Measurements from ENCODE around the gene RRP15. TPM values are rescaled to one million over a fixed set of nuclear protein-coding genes. Genes with fewer than 3 reads are reported as not detected.

RRP15 gene
- total RNA-seq, 1 experiment from 2014 or later, result 36.0 TPM

- Mint-ChIP-seq H3K27ac (no peak overlapping the region), H3K36me3 (no peaks in the 10 kb centered on the region), H3K4me1 (peaks cover 7% of the 10 kb centered on the region), H3K9me3 (no peaks in the 10 kb centered on the region), H3K27me3 (ENCODE audit: low read depth) (no peaks in the 10 kb centered on the region), H3K4me3 (no peak overlapping the region)
- no peak for DNase-seq (ENCODE audit: low spot score)
- ChIA-PET POLR2A (interaction anchor here (1.1 kb wide), 1 partner anchor 39 kb away, joined by 3 read pairs; no protein-coding TSS in a partner anchor), CTCF (no interaction called here)
- TF ChIP-seq GTF2I (CRISPR knock-in tag; conservative IDR thresholded peaks at IDR 0.05) (no peak), ZNF138 (CRISPR knock-in tag; conservative IDR thresholded peaks at IDR 0.05) (no peak)
- TF ChIP-seq, protein P1, sequence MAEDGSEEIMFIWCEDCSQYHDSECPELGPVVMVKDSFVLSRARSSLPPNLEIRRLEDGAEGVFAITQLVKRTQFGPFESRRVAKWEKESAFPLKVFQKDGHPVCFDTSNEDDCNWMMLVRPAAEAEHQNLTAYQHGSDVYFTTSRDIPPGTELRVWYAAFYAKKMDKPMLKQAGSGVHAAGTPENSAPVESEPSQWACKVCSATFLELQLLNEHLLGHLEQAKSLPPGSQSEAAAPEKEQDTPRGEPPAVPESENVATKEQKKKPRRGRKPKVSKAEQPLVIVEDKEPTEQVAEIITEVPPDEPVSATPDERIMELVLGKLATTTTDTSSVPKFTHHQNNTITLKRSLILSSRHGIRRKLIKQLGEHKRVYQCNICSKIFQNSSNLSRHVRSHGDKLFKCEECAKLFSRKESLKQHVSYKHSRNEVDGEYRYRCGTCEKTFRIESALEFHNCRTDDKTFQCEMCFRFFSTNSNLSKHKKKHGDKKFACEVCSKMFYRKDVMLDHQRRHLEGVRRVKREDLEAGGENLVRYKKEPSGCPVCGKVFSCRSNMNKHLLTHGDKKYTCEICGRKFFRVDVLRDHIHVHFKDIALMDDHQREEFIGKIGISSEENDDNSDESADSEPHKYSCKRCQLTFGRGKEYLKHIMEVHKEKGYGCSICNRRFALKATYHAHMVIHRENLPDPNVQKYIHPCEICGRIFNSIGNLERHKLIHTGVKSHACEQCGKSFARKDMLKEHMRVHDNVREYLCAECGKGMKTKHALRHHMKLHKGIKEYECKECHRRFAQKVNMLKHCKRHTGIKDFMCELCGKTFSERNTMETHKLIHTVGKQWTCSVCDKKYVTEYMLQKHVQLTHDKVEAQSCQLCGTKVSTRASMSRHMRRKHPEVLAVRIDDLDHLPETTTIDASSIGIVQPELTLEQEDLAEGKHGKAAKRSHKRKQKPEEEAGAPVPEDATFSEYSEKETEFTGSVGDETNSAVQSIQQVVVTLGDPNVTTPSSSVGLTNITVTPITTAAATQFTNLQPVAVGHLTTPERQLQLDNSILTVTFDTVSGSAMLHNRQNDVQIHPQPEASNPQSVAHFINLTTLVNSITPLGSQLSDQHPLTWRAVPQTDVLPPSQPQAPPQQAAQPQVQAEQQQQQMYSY (CRISPR knock-in tag; IDR thresholded peaks at IDR 0.05), result no peak
- TF ChIP-seq, protein P2, sequence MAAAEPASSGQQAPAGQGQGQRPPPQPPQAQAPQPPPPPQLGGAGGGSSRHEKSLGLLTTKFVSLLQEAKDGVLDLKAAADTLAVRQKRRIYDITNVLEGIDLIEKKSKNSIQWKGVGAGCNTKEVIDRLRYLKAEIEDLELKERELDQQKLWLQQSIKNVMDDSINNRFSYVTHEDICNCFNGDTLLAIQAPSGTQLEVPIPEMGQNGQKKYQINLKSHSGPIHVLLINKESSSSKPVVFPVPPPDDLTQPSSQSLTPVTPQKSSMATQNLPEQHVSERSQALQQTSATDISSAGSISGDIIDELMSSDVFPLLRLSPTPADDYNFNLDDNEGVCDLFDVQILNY (CRISPR knock-in tag; IDR thresholded peaks at IDR 0.05), result no peak
- ATAC-seq, result no peak
Observed at GRCh38 chr1:218262259-218262658, 22.8 kb upstream of the RRP15 start.

DNA sequence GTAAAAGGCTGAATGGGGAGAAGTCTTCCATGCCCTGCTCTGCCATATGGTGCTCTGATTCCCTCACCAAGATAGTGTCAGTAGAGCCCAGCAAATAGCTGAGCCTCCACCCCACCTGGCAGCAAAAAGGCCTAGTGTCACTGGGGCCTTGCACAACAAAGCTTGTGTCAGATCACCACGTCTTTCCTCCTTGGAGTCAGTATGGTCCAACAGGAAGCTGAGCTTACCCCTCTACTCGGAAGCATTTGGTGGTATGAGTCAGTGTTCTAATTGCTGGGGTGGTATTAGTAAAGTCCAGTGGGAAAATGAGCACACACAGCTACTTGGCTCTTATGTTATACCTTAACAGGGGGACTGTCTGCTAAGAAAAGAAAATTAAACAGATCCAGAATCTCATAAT, 18.7 kb upstream of the RRP15 start:
- Mint-ChIP-seq H3K36me3 (no peaks in the 10 kb centered on the region), H3K9me3 (peaks cover 4% of the 10 kb centered on the region), H3K4me3 (no peak overlapping the region), H3K27ac (no peak overlapping the region), H3K27me3 (ENCODE audit: low read depth) (no peaks in the 10 kb centered on the region), H3K4me1 (no peaks in the 10 kb centered on the region; the same call in 1 of the 2 replicates)
- POLR2A ChIA-PET, result no interaction called here
- TF ChIP-seq, protein P3, sequence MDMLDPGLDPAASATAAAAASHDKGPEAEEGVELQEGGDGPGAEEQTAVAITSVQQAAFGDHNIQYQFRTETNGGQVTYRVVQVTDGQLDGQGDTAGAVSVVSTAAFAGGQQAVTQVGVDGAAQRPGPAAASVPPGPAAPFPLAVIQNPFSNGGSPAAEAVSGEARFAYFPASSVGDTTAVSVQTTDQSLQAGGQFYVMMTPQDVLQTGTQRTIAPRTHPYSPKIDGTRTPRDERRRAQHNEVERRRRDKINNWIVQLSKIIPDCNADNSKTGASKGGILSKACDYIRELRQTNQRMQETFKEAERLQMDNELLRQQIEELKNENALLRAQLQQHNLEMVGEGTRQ (CRISPR knock-in tag; IDR thresholded peaks at IDR 0.05), result no peak
- TF ChIP-seq, protein P4, sequence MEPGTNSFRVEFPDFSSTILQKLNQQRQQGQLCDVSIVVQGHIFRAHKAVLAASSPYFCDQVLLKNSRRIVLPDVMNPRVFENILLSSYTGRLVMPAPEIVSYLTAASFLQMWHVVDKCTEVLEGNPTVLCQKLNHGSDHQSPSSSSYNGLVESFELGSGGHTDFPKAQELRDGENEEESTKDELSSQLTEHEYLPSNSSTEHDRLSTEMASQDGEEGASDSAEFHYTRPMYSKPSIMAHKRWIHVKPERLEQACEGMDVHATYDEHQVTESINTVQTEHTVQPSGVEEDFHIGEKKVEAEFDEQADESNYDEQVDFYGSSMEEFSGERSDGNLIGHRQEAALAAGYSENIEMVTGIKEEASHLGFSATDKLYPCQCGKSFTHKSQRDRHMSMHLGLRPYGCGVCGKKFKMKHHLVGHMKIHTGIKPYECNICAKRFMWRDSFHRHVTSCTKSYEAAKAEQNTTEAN (CRISPR knock-in tag; IDR thresholded peaks at IDR 0.05), result no peak
- no peak for TF ChIP-seq ZNF219 (CRISPR knock-in tag; IDR thresholded peaks at IDR 0.05; ENCODE audit: borderline replicate concordance)
- TF ChIP-seq ZNF138 (CRISPR knock-in tag; conservative IDR thresholded peaks at IDR 0.05), result no peak
- TF ChIP-seq, protein P5, sequence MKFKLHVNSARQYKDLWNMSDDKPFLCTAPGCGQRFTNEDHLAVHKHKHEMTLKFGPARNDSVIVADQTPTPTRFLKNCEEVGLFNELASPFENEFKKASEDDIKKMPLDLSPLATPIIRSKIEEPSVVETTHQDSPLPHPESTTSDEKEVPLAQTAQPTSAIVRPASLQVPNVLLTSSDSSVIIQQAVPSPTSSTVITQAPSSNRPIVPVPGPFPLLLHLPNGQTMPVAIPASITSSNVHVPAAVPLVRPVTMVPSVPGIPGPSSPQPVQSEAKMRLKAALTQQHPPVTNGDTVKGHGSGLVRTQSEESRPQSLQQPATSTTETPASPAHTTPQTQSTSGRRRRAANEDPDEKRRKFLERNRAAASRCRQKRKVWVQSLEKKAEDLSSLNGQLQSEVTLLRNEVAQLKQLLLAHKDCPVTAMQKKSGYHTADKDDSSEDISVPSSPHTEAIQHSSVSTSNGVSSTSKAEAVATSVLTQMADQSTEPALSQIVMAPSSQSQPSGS (CRISPR knock-in tag; IDR thresholded peaks at IDR 0.05; ENCODE audit: borderline replicate concordance, low read depth), result no peak
- TF ChIP-seq CREM (CRISPR knock-in tag; IDR thresholded peaks at IDR 0.05), result no peak
- TF ChIP-seq MYBL2 (CRISPR knock-in tag; IDR thresholded peaks at IDR 0.05), result no peak
- no peak for TF ChIP-seq STAT6 (CRISPR knock-in tag; conservative IDR thresholded peaks at IDR 0.05; ENCODE audit: low read depth)
- CTCF ChIA-PET, result no interaction called here
- no peak for ATAC-seq
- DNase-seq (ENCODE audit: low spot score), result no peak

Data from WTC11 (cell line).